Gastroesophageal sphincter (tissue), 4 donors: ENCODE data around the gene VPS35L. TPM values are rescaled to one million over a fixed set of nuclear protein-coding genes. Genes with fewer than 3 reads are reported as not detected.

Experiments
- ATAC-seq: fragments of 150-250 bp; one replicate; pipeline ENCODE4 v1.9.1; 2016; ENCODE audit warnings: mild to moderate bottlenecking, moderate library complexity
- H3K27ac ChIP-seq, 4 donors: fragments of 200-600 bp; sonication (generic) in 3 of 4; 1 replicate in 3 of 4; 2 replicates in 1 of 4; pipeline ENCODE4 v1.5.1; 2016 to 2019
- H3K27me3 ChIP-seq: fragments of 200-600 bp; sonication (generic); one replicate; pipeline ENCODE4 v1.5.1; 2019
- H3K36me3 ChIP-seq, 2 donors: fragments of 200-600 bp; sonication (generic); one replicate each; pipeline ENCODE4 v1.5.1; 2019; ENCODE audit warnings: control low read depth in 1 of 2
- H3K4me1 ChIP-seq, 3 donors: fragments of 200-600 bp; sonication (generic); 1 replicate in 2 of 3; 2 replicates in 1 of 3; pipeline ENCODE4 v1.5.1; 2016 to 2019; ENCODE audit warnings: control low read depth in 2 of 3
- H3K4me3 ChIP-seq, 2 donors: fragments of 200-600 bp; sonication (generic); one replicate each; pipeline ENCODE4 v1.5.1; 2019; ENCODE audit warnings: mild to moderate bottlenecking in 1 of 2, moderate library complexity in 1 of 2
- H3K9me3 ChIP-seq, 3 donors: fragments of 200-600 bp; sonication (generic); one replicate each; pipeline ENCODE4 v1.5.1; 2017 to 2019; ENCODE audit warnings: control low read depth in 2 of 3
- CTCF ChIP-seq, 4 experiments: fragments of 200-600 bp in 2 of 4; fragments of 450-650 bp in 2 of 4; sonication (generic) in 1 of 4; IDR thresholded peaks; one replicate each; pipeline ENCODE4 v1.5.1; 2017 to 2019; ENCODE audit warnings: antibody characterized with exemption in 4 of 4, mild to moderate bottlenecking in 2 of 4, moderate library complexity in 2 of 4
- EP300 ChIP-seq: sonication (generic); formaldehyde crosslinking; IDR thresholded peaks from one replicate; pipeline ENCODE4 v1.6.1; 2017; ENCODE audit warnings: antibody characterized with exemption, mild to moderate bottlenecking
- POLR2A ChIP-seq, 2 donors: fragments of 450-650 bp; IDR thresholded peaks; one replicate each; pipeline ENCODE4 v1.6.1; 2017; ENCODE audit warnings: antibody characterized with exemption in 2 of 2, mild to moderate bottlenecking in 2 of 2, moderate library complexity in 1 of 2
- POLR2AphosphoS5 ChIP-seq: sonication (generic); formaldehyde crosslinking; IDR thresholded peaks from one replicate; pipeline ENCODE4 v1.6.1; 2017; ENCODE audit warnings: antibody characterized with exemption
- WGBS, 2 donors: methylation state at CpG; one replicate each; pipeline ENCODE4 v1.1.5; 2018; ENCODE audit warnings: low coverage in 1 of 2; 5-methylcytosine and 5-hydroxymethylcytosine counted together
- total RNA-seq, 4 donors: library from RNA; depleted of rRNA; stranded (reverse); fragments of >200 nt; gene quantifications; one replicate each; pipeline ENCODE4 v1.1.0, GENCODE V29; 2016

The VPS35L gene
- total RNA-seq, 4 donors from 2014 or later: 39.0 to 59.6 (median 46.9) TPM

- peaks cover 10 to 63% (median 25%) of the 10 kb centered on the region in 3 donors for H3K4me1 ChIP-seq
Observed at GRCh38 chr16:19520861-19521331, 34.6 kb upstream of the VPS35L start.

GRCh38 chr16:19521471-19522396 lies 33.8 kb upstream of the VPS35L start, which contains the start of gene GDE1:
GDE1 (minus strand) TSS chr16:19522098; CDS start chr16:19521964, 134 bp downstream.
- H3K4me3 ChIP-seq: peak within 1 kb of the TSS; percentile 81 to 85
- peaks cover 10 to 66% (median 25%) of the 10 kb centered on the region in 3 donors for H3K4me1 ChIP-seq
- 0 to 2% methylated on average over 2 to 11 of the region's 62 CpGs for WGBS, 2 donors
- H3K27me3 ChIP-seq: no peaks in the 10 kb centered on the region
- H3K36me3 ChIP-seq: peaks cover 0 to 4% of the 10 kb centered on the region in 2 donors
- H3K9me3 ChIP-seq: no peaks in the 10 kb centered on the region
- peak within 1 kb of the TSS; percentile 84 to 94 (median 88) for H3K27ac ChIP-seq
- peak; percentile 94 for ATAC-seq
- TF ChIP-seq POLR2A (IDR thresholded peaks at IDR 0.05): peak; percentile 84 to 85
- TF ChIP-seq CTCF (IDR thresholded peaks at IDR 0.05): peak in 2 of 4 experiments; percentile 20 to 25
- no peak for TF ChIP-seq EP300
- peak; percentile 92 for TF ChIP-seq POLR2AphosphoS5

More at GRCh38 chr16:19520861-19521331, 34.6 kb upstream of the VPS35L start:
- H3K9me3 ChIP-seq: no peaks in the 10 kb centered on the region
- H3K36me3 ChIP-seq: peaks cover 6 to 13% of the 10 kb centered on the region in 2 donors
- no peaks in the 10 kb centered on the region for H3K27me3 ChIP-seq
- WGBS, 2 donors: 1 to 10% methylated on average over 8 of the region's 8 CpGs
- ATAC-seq: no peak
- no peak for TF ChIP-seq EP300
- no peak for TF ChIP-seq POLR2AphosphoS5
- TF ChIP-seq CTCF (IDR thresholded peaks at IDR 0.05): no peak
- TF ChIP-seq POLR2A (IDR thresholded peaks at IDR 0.05): no peak
- peak overlapping the region; percentile 84 to 94 (median 88) for H3K27ac ChIP-seq
- H3K4me3 ChIP-seq: peak overlapping the region; percentile 81 to 85

GRCh38 chr16:19522397-19522732 lies 33.1 kb upstream of the VPS35L start:
- TF ChIP-seq EP300 (no peak), POLR2A (IDR thresholded peaks at IDR 0.05) (no peak), CTCF (IDR thresholded peaks at IDR 0.05) (no peak), POLR2AphosphoS5 (no peak)
- Histone ChIP-seq H3K27me3 (no peaks in the 10 kb centered on the region), H3K4me3 (peak overlapping the region in 1 of 2 donors; percentile 81), H3K27ac (peak overlapping the region; percentile 84 to 94 (median 88)), H3K9me3 (no peaks in the 10 kb centered on the region), H3K4me1 (peaks cover 10 to 66% (median 25%) of the 10 kb centered on the region in 3 donors), H3K36me3 (no peaks in the 10 kb centered on the region)
- no peak for ATAC-seq
- 21 to 37% methylated on average over 5 of the region's 5 CpGs for WGBS, 2 donors

GRCh38 chr16:19522760-19523159 lies 32.7 kb upstream of the VPS35L start:
- Histone ChIP-seq H3K27ac (peak overlapping the region; percentile 84 to 94 (median 88)), H3K4me1 (peaks cover 10 to 66% (median 25%) of the 10 kb centered on the region in 3 donors), H3K9me3 (no peaks in the 10 kb centered on the region), H3K36me3 (peaks cover 0 to 1% of the 10 kb centered on the region in 2 donors), H3K27me3 (no peaks in the 10 kb centered on the region), H3K4me3 (no peak overlapping the region)
- WGBS, 2 donors: 90% methylated on average over 2 of the region's 2 CpGs
- no peak for ATAC-seq
- TF ChIP-seq POLR2A (IDR thresholded peaks at IDR 0.05): no peak
- TF ChIP-seq POLR2AphosphoS5: no peak
- no peak for TF ChIP-seq EP300
- TF ChIP-seq CTCF (IDR thresholded peaks at IDR 0.05): no peak
